HG02610 (cell line): ENCODE results near the gene CCDC198.

Source experiments
- ATAC-seq: cut with Tn5 transposase; IDR thresholded peaks from one replicate; pipeline ENCODE4 v1.9.1; 2021; ENCODE audit warnings: mild to moderate bottlenecking, moderate library complexity; ENCODE audit not compliant: unreplicated experiment

CCDC198 gene, protein sequence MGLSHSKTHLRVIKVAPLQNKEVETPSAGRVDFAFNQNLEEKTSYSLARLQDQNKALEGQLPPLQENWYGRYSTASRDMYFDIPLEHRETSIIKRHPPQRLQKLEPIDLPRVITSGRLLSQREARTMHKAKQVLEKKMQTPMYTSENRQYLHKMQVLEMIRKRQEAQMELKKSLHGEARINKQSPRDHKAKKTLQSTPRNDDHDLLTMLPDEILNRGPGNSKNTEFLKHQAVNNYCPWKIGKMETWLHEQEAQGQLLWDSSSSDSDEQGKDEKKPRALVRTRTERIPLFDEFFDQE

DNA sequence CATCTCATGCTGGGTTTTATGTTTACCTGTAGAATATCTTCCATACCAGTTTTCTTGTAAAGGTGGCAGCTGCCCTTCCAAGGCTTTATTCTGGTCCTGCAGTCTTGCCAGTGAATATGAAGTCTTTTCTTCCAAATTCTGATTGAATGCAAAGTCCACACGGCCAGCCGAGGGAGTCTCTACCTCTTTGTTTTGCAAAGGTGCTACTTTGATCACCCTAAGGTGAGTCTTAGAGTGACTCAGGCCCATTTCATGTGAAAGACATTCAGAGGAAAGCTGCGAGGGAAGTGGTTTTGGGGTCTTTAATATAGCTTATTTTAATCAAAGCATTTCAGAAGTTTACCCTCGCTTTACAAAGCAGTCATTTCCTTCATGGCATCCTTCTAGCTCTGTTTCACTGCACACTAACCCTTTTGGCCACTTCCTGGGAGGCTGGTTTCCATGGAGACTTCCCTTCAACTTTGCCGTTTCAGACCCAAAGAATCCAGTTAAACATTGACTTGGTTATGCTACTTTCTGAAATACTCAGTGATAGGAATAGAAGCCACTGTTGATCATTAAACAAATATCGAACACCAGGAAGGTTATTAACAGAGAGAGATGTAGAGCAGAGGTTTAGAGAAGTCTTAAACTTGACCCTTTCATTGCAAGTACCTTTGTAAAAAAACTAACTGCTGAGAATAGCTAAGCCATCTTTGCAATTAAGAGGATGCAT is at the start of gene CCDC198:
CCDC198 (minus strand) TSS at position 391 of the 715 bp plus-strand sequence; CDS start at position 249, 142 bp downstream.
- peak; percentile 65 for ATAC-seq

DNA sequence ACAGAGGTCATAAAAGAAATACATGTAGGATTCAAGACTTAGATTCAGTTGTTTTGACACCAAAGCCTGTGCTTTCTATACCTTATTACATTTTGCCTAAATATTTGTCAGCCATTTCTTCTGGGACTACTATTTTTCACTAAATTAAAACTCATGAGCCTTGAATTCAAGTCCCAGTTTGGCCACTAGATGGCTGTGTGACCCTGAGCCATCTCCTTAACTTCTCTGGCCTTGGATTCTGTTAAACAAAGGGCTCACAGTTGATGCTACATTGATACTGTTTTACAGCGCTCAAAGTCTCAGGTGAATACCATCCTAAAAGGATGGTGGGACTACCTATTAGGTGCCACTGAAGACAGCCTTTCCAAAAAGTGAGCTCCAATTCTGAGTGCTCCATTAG is 39.6 kb upstream of the CCDC198 start:
- ATAC-seq, result no peak

DNA sequence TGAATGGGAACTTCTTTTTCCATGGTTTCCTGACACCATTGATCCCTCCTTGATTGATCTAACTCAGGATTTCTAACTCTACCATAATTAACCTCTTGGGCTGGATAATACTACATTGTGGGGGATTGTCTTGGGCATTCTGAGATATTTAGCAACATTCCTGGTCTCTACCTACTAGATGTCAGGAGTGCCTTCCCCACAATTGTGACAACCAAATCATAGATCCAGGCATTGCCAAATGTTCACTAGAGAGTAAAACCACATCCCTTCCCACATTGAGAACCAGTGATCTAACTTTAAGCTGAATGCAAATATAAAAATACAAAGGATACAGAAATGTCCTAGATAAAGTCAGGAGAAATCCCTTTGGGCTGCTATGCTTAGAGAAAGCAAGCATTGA is 36.9 kb upstream of the CCDC198 start:
- ATAC-seq, result no peak

DNA sequence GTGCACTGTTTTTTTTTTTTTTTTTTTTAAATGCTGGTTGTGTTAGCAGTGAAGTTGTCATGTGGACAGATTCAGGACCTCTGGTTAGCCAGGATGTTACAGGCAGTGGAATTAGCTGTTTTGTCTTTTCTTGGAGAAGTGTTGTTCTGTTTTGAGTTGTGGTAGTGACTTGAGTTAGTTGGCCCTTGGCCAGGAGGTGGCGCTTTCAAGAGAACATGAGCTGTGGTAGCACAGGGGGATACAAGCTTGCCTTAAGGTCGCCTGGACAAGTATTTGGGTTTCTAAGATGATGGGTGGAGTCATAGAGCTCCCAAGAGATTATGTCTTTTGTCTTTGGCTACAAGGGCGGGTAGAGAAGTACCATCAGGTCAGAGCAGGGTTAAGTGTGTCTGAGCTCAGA is 33.3 kb upstream of the CCDC198 start:
- ATAC-seq, result no peak

DNA sequence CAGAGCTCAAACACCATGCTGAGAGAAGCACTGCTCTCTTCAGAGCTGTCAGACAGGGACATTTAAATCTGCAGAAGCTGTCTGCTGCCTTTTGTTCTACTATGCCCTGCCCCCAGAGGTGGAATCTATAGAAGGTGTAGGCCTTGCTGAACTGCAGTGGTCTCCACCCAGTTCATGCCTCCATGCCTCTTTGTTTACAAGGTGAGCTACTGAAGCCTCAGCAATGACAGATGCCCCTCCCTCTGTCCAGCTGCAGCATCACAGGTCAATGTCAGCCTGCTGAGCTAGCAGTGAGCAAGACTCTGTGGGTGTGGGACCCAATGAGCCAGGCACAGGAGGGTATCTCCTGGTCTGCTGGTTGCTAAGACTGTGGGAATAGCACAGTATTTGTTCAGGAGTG is 25.4 kb upstream of the CCDC198 start:
- no peak for ATAC-seq

DNA sequence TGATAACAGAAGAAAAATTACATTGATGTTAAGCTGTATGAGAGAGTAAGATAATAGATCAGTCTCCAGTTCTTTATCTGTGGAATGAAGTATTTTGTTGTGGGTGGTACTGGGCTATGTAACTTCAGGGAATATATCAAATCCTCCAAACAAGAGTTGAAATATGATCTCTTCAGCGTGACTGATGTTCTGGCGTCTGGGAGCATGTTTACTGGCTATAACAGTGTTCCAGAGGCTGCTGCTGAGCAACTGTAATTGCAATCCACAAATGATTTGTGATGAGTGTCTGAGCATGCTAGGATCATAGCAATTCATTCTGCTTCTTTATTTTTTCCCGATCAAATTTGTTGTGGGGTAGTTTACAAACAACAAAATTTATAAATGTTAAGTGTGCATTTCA is 18.6 kb upstream of the CCDC198 start:
- ATAC-seq, result no peak

DNA sequence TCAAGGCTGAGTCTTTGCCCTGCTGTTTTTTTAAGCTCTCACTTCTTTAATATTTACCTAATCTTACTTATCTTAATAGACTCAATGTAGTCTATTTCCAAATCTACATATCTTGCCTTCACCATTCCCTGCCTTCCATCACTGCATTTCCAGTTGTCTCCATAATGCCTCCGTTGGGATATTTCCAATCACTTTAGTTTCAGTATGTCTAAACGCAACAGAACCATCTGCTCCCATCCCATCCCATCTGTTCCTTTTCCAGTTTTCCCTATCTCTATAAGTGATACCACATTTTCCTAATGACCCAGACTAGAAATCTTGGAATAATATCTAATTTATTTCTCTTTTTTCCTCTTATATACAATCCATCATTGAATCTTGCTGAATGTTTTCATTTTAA is 15.1 kb upstream of the CCDC198 start:
- no peak for ATAC-seq

DNA sequence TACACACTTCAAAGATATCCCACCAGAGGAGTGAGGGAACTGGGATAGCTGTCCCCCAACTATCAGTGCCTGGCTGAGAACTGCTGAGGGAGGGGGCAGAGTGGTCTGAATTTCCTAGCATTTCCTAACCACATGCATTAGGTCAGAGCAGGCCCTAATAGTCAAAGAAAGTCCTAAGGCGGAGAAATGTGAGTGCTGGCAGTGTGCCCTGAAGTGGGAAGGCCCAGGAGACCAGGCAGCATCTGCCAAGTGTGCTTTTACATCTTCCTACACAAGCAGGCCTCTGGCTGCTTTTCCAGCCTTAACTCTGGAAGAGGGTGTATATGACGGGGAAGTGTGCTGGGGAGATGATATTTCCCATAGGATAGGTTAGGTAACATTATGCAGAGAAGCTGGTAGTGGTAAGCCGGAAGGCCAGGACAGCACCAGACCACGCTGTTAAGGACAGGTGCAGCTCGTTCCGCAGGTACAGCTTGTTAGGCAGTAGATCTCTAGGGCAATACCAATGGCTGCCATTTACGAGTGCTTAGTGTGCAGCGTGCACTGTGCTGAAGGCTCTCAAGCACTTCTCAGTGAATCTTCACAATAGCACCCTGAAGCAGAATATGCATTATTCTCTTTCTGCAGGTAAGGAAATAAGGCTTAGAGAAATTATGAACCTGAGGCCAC is 9.1 kb upstream of the CCDC198 start:
- ATAC-seq, result no peak

DNA sequence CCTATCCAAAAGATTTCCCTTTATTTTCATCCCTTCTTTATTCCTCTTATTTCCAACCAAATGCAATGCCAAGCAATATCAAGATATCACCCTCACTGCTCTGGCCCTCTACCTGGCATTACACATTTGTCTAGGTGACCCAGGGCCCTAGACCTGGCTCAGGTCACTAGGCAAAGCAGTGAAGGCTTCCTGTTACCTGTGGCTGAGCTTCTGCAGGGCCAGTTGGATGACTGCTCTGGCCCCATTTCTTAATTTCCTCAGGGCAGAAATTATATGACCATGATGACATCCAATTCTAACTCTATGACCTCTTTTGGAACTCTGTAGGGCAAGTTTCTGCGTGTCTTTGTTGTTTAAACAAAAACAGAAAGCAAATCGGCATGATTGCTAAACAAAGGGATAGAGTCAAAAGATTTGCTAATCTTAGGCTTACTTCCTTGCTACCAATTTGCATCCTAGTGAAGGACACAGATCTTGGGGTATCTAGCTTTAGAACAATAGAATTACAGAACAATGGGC is 7.4 kb upstream of the CCDC198 start:
- no peak for ATAC-seq

DNA sequence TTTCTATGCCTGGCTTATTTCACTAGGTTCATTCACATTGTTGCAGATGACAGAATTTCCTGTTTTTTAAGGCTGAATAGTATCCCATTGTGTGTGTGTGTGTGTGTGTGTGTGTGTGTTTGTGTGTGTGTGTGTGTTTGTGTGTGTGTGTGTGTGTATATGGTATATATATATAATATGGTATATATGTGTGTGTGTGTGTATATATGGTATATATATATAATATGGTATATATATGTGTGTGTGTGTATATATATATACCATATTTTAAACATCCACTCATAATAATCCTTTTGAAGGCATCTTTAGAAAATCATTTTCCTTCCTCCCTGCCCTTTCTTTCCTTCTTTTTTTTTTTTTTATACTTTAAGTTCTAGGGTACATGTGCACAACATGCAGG is 5.0 kb upstream of the CCDC198 start:
- no peak for ATAC-seq

DNA sequence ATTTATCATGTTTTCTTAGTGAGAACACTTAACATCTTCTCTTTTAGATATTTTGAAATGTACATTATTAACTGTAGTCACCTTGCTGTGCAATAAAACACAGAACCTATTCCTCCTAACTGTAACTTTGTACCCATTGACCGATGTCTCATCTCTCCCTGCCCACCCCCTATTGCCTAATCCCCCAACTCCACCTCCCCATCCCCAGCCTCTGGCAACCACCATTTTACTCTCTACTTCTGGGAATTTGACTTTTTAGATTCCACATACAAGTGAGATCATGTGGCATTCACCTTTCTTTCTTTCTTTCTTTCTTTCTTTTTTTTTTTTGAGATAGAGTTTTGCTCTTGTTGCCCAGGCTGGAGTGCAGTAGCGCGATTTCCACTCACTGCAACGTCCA is 4.4 kb upstream of the CCDC198 start:
- no peak for ATAC-seq

DNA sequence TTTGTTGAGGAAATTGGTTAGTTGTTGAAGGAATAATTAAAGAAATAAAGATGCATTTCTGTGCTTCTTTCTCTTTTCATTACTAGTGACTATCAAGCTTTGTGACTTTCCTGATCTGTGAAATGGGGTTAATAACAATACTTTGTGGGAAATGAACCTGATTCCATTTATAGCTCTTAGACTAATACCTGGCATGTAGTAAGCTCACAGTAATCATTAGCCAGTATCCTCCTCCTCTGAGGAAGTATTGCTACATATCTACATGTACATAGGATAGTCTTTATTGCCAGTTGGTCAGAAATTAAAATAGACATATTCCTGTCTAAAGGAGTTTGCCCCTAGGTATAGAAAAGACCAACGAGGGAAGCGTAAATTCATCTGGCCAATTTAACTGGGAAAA is 1.8 kb upstream of the CCDC198 start:
- peak; percentile 50 for ATAC-seq

DNA sequence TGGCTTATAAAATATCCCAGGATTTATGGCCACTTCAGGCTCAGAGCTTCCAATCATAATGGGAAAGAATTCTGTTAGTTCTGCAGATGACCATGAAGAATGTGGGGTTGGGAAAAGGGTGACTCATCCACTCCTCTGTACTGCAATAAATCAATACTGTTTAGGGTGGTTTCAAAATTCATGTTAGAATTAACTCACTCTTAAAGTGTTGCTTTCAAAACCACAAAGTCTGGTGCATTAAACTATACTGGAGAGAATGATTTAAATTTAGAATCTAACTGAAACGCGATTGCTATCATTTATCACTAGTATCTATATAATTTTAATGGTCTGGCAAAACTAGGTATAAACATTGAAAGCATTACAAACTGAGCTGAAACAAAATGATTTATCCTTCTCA is 798 bp downstream of the CCDC198 start:
- ATAC-seq, result no peak

DNA sequence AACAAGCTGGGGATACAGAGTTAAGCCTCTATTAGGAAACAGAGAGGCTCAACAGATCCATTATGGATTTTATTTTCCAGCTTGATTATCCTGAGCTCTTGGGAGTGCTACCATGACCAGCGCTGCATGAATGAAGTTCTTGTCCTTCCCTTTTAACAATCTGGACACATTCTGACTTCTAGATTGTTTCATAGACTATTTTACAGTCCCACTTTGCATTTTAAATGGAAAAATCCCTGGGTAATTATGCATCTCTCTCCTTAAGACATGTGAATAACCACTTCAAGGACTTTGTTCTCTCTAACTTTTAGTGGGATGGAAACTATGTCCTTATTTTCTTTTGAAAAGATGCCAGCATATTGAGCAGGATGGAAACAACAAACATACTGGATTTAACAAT is 2.0 kb downstream of the CCDC198 start:
- no peak for ATAC-seq

DNA sequence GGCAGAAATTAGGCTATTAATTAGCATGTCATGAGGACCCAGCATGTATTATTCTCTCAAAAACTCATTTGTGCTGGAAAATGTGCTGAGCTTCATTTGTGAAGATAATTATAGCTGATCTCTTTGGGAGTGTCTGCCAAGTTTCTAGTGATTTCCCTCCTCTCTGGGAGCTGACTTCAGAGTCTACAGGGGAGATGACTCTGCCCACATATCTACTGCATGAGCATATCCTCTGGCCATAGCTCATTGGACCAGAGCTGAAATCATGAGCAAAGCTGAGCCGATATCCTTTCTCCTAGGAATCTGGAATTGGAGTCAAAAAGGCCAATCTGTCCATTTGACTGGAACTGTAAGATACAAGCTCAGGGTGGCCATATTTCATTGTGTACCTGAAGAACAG is 5.9 kb downstream of the CCDC198 start:
- ATAC-seq, result no peak

DNA sequence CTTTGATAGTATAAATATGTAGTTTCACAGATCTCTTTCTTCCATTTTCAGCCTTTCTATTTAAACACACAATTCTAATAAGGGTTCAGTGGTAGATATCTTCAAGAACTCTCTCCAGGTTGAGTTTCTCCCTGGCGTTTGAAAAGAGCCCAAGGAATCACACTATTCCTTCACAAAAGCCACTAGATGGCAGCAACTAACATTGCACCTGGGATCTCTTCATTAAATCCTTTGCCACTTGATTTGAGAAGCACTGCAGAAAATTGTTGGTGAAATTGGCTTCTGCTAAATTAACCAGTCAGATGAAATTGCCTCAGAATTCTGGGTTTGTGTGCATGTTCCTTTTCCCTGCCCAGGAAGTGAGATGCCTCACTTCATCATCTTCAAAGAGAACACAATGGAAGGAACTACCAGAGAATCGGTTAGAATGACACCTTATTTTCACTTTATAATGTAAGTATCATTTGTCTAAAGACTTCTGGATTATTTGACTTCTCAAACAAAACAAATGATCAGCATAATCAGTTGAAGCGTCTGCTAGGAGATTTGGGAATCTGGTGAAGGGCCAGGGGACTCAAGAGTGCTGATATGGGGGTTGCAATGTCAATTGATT is 6.8 kb downstream of the CCDC198 start:
- no peak for ATAC-seq

DNA sequence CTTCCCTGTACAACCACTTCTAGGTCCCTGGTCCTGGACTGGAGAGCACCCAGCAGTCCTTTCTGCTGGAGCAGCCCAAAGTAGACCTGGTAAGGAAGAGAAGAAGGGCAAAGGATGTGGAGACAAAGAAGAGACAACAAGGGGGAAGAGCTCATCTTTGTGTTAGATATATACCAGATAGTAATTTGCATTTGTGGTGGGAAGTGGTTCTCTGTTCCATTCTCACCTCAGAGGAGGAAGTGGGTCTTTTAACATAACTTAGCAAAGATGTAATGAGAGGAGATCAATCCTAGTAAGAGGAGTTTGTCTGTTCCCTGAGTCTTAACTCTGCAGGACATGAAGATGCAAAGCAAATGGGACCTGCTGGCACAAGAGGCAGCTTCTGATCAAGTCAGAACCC is 8.0 kb downstream of the CCDC198 start:
- peak; percentile 92 for ATAC-seq

DNA sequence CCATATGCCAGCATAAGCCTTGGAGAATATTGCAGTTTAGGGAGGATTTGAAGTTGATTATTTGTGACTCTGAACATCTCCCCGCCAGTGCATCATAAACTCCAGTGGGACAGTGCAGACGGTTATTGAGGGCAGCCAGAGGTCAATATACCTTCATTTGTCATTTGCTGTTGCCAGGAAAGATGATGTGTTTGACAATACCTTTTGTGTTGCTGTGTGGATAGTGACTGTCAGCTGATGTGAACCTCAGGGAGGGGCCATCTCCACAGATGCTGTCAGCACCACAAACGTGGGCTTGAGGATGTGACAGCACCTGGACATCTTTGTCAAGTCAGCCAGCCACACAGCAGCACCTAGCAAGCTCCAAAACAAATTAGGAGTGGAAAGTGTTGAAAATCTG is 11.5 kb downstream of the CCDC198 start:
- no peak for ATAC-seq

DNA sequence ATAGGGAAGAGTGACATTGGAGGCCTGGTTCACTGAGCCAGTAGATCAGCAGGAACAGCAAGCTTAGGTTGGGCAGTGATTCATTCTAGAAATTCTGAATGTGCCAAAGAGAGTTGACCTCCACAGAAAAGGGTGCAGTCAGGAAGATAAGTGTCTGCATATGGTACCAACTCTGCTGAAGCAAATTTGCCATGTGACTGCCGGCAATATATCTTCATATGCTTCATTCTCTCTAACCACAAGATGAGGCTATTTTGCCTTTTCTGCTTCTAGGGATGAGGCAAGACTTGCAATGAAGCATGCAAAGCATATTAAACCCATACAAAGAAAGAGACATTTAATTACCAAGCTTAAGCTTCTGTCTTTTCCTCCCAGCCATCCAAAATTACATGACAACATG is 13.6 kb downstream of the CCDC198 start:
- no peak for ATAC-seq

DNA sequence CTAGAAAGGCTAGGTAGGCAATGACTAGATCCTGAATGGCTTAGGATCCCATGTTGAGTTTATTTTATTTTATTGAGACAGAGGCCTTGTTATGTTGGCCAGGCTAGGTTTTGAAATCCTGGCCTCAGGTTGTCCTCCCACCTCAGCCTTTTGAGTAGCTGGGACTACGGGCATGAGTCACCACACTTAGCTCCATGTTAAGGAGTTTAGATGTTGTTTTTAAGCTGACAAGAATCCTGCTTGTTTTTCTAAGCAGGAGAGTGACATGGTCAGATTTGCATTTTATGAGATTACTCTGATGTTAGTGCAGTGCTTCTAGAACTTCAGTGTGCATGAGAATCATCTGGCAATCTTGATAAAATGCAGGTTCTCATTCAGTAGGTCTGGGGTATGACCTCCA is 14.5 kb downstream of the CCDC198 start:
- ATAC-seq, result no peak

DNA sequence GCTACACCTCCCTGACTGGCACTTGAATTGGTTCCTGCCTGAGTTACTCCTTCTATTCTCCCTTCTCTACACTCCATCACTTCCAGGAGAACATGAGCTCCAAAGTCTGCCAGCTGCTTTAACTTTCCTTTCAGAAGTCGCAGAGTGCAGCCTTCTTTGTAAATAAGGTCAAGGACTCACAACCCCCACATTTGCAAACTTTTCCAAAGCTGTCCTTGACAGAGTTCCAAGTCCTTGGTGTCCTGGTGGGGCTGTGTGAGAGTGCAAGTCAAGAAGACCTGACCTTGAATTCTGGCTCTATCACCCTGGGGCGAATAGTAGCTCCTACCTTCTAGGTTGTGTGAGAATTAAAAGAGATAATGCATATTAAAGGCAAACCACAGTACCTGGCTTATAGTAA is 15.6 kb downstream of the CCDC198 start:
- ATAC-seq, result no peak

DNA sequence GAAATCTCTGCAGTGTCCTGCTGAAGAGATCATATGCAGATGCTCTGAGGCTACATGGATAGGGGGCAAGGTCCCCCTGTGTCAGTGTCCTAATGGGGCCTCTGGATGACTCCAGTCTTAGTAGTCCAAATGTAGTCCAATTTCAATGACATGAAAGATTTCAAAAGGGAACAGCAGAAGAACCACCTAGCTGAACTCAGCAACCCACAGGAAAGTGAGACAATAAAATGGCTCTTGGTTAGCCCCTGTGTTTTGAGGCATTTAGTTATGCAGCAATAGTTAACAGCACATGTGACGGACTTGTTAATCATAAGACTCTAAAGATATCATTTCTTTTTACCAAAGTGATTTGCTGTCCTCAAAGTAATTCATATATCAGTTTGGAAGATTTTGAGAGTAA is 22.7 kb downstream of the CCDC198 start:
- ATAC-seq, result no peak
